OCI-LY1 (cell line): ENCODE measurements around the gene CALB2.

Experiments used
- CTCF ChIP-seq: fragments of 200-600 bp; sonication (generic), shearing (Covaris generic); IDR thresholded peaks from 2 replicates; pipeline ENCODE4 v1.5.1; 2017; ENCODE audit warnings: mild to moderate bottlenecking, antibody characterized with exemption, low read length, moderate library complexity, mixed read lengths
- EZH2 ChIP-seq: fragments of 200-600 bp; sonication (generic), shearing (Covaris generic); IDR thresholded peaks from 2 replicates; pipeline ENCODE4 v1.8.0; 2017; ENCODE audit warnings: borderline replicate concordance, mixed run types, mild to moderate bottlenecking, antibody characterized with exemption, low read length, moderate library complexity, mixed read lengths

- TF ChIP-seq EZH2: no peak
- no peak for TF ChIP-seq CTCF
Measured at GRCh38 chr16:71371237-71371636, 12.7 kb downstream of the CALB2 start.
